ENCODE measurements around the gene YAP1.

YAP1 gene

GRCh38 chr11:102138223-102138622, 28.0 kb downstream of the YAP1 start:
- Histone ChIP-seq H3K27me3 (ENCODE audit: low read length) (no peaks in the 10 kb centered on the region), H3K9ac (ENCODE audit: low read length) (no peak overlapping the region), H3K4me3 (ENCODE audit: insufficient read depth, low read length, poor library complexity, severe bottlenecking) (no peak overlapping the region), H3F3A (ENCODE audit: insufficient read depth) (no peaks in the 10 kb centered on the region), H3K36me3 (ENCODE audit: low read length) (no peaks in the 10 kb centered on the region), H3K9me3 (ENCODE audit: insufficient read depth, low read length) (no peaks in the 10 kb centered on the region), H4K20me1 (ENCODE audit: low read depth, low read length) (no peaks in the 10 kb centered on the region), H3K79me2 (ENCODE audit: insufficient read depth, low read length) (no peaks in the 10 kb centered on the region), H3K4me2 (ENCODE audit: low read depth, low read length, poor library complexity, severe bottlenecking) (no peak overlapping the region), H2AFZ (ENCODE audit: low read depth, low read length, severe bottlenecking) (no peak overlapping the region), H3K27ac (ENCODE audit: low read depth, low read length) (no peak overlapping the region), H3K9me2 (replicated peaks; ENCODE audit: insufficient read depth, low read length) (no peaks in the 10 kb centered on the region)
- no peak for TF ChIP-seq EZH2phosphoT487 (conservative IDR thresholded peaks at IDR 0.05; ENCODE audit: low read length)

DNA sequence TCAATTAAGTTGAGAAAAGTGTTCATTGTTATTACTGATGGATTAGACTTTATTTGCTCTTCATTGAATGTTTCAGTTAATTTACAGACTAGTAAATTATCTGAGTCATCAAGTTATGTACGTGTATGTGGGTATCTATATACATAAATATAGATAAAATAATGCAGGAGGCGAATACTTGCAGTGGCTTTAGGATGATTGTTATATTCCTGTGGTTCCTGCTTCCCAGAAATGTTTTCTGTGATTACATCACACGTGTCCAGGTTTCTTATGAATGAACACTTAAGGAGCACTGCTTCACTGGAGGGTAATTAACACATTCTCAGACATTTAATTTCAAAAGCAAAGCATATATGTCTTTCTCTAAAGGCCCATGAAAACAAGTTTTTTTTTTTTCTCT, 28.4 kb downstream of the YAP1 start:
- Histone ChIP-seq H3K36me3 (ENCODE audit: low read length) (no peaks in the 10 kb centered on the region), H3K4me3 (ENCODE audit: insufficient read depth, low read length, poor library complexity, severe bottlenecking) (no peak overlapping the region), H3K27me3 (ENCODE audit: low read length) (no peaks in the 10 kb centered on the region), H3F3A (ENCODE audit: insufficient read depth) (no peaks in the 10 kb centered on the region), H4K20me1 (ENCODE audit: low read depth, low read length) (no peaks in the 10 kb centered on the region), H2AFZ (ENCODE audit: low read depth, low read length, severe bottlenecking) (no peak overlapping the region), H3K9me3 (ENCODE audit: insufficient read depth, low read length) (no peaks in the 10 kb centered on the region), H3K9me2 (replicated peaks; ENCODE audit: insufficient read depth, low read length) (no peaks in the 10 kb centered on the region), H3K4me2 (ENCODE audit: low read depth, low read length, poor library complexity, severe bottlenecking) (no peak overlapping the region), H3K27ac (ENCODE audit: low read depth, low read length) (no peak overlapping the region), H3K9ac (ENCODE audit: low read length) (no peak overlapping the region), H3K79me2 (ENCODE audit: insufficient read depth, low read length) (no peaks in the 10 kb centered on the region)
- TF ChIP-seq EZH2phosphoT487 (conservative IDR thresholded peaks at IDR 0.05; ENCODE audit: low read length): no peak
- TF ChIP-seq CTCF (IDR thresholded peaks at IDR 0.05; ENCODE audit: insufficient read depth, low read length, poor library complexity, severe bottlenecking): no peak

DNA sequence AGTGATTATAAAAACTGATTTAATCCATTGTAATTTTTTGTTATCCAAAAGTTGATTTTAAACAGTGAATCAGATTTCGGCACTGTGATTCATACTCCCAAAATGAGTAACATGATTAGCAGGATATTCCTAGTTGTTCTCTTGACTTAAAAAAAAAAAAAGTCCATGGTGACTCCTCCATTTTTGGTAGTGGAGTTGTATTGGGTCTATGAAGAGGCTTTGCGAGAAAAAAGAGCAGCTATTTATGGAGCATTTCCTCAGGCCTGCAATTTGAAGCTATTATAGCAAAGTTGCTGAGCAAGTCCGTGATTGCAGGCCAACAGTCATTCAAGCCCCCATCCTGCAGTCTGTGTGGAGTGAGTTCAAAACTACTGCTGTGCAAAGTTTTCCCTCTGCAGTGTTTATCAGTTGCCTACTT, 28.8 kb downstream of the YAP1 start:
- Histone ChIP-seq H3K36me3 (ENCODE audit: low read length) (no peaks in the 10 kb centered on the region), H3K79me2 (ENCODE audit: insufficient read depth, low read length) (no peaks in the 10 kb centered on the region), H3F3A (ENCODE audit: insufficient read depth) (no peaks in the 10 kb centered on the region), H2AFZ (ENCODE audit: low read depth, low read length, severe bottlenecking) (no peak overlapping the region), H4K20me1 (ENCODE audit: low read depth, low read length) (no peaks in the 10 kb centered on the region), H3K27me3 (ENCODE audit: low read length) (no peaks in the 10 kb centered on the region), H3K27ac (ENCODE audit: low read depth, low read length) (no peak overlapping the region), H3K9me3 (ENCODE audit: insufficient read depth, low read length) (no peaks in the 10 kb centered on the region), H3K4me3 (ENCODE audit: insufficient read depth, low read length, poor library complexity, severe bottlenecking) (no peak overlapping the region), H3K9me2 (replicated peaks; ENCODE audit: insufficient read depth, low read length) (no peaks in the 10 kb centered on the region), H3K4me2 (ENCODE audit: low read depth, low read length, poor library complexity, severe bottlenecking) (no peak overlapping the region), H3K9ac (ENCODE audit: low read length) (no peak overlapping the region)
- TF ChIP-seq CTCF (IDR thresholded peaks at IDR 0.05; ENCODE audit: insufficient read depth, low read length, poor library complexity, severe bottlenecking): no peak
- no peak for TF ChIP-seq EZH2phosphoT487 (conservative IDR thresholded peaks at IDR 0.05; ENCODE audit: low read length)

DNA sequence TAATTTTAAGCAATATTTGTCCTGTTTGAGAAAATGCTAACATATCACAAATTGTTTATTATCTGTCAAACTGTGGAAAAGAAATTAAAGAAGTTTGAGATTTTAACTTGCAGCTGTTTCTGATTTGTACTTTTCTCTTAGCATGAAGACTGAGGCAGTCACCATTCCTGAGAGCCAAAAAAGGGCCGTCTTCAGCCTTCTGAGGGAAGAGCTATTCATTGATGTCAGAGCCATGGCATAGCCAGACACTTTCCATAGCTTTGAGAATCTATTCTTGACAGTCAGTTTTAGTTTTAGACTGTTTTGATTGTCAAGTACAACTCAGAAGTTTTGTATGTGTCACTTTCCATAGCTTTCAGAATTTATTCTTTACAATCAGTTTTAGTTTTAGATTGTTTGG, 32.1 kb downstream of the YAP1 start:
- H3K79me2 ChIP-seq (ENCODE audit: insufficient read depth, low read length): no peaks in the 10 kb centered on the region
- H3K9me2 ChIP-seq (replicated peaks; ENCODE audit: insufficient read depth, low read length): no peaks in the 10 kb centered on the region
- no peaks in the 10 kb centered on the region for H3K36me3 ChIP-seq (ENCODE audit: low read length)
- no peak overlapping the region for H3K4me2 ChIP-seq (ENCODE audit: low read depth, low read length, poor library complexity, severe bottlenecking)
- no peaks in the 10 kb centered on the region for H4K20me1 ChIP-seq (ENCODE audit: low read depth, low read length)
- no peak overlapping the region for H3K9ac ChIP-seq (ENCODE audit: low read length)
- TF ChIP-seq EZH2phosphoT487 (conservative IDR thresholded peaks at IDR 0.05; ENCODE audit: low read length): no peak
- TF ChIP-seq CTCF (IDR thresholded peaks at IDR 0.05; ENCODE audit: insufficient read depth, low read length, poor library complexity, severe bottlenecking): no peak
- H2AFZ ChIP-seq (ENCODE audit: low read depth, low read length, severe bottlenecking): no peak overlapping the region
- H3K4me3 ChIP-seq (ENCODE audit: insufficient read depth, low read length, poor library complexity, severe bottlenecking): no peak overlapping the region
- H3F3A ChIP-seq (ENCODE audit: insufficient read depth): no peaks in the 10 kb centered on the region
- H3K27ac ChIP-seq (ENCODE audit: low read depth, low read length): no peak overlapping the region
- no peaks in the 10 kb centered on the region; the same call in 1 of the 2 replicates for H3K27me3 ChIP-seq (ENCODE audit: low read length)
- no peaks in the 10 kb centered on the region for H3K9me3 ChIP-seq (ENCODE audit: insufficient read depth, low read length)
